ENCODE measurements around the gene CHRNA4.

GRCh38 chr20:63351326-63351700, 9.8 kb downstream of the CHRNA4 start:
- TF ChIP-seq EP300 (IDR thresholded peaks at IDR 0.05; ENCODE audit: low read depth), result no peak
- TF ChIP-seq CTCF (IDR thresholded peaks at IDR 0.05), result no peak
- TF ChIP-seq POLR2AphosphoS5 (IDR thresholded peaks at IDR 0.05), result no peak
- TF ChIP-seq POLR2A (IDR thresholded peaks at IDR 0.05), result no peak
